Skeletal muscle satellite cell (primary cell): ENCODE measurements around the gene MTA3.
"Not testable (repeated sequence)": the region's sequence is repeated elsewhere in the genome, so short reads cannot be mapped to it uniquely, and the experiment has no call there.

Experiments used
- H3K27me3 ChIP-seq: 2 replicates; pipeline ENCODE4 v1.7.0; 2013; ENCODE audit warnings: low read length; ENCODE audit not compliant: control insufficient read depth, insufficient read depth
- H3K36me3 ChIP-seq: 2 replicates; pipeline ENCODE4 v1.7.0; 2013; ENCODE audit warnings: mild to moderate bottlenecking, control low read depth, low read length; ENCODE audit not compliant: insufficient read depth
- H3K4me1 ChIP-seq: 2 replicates; pipeline ENCODE4 v1.7.0; 2013; ENCODE audit warnings: low read length; ENCODE audit not compliant: control insufficient read depth, insufficient read depth
- H3K4me2 ChIP-seq: 2 replicates; pipeline ENCODE4 v1.7.0; 2013; ENCODE audit warnings: mild to moderate bottlenecking, low read length
- H3K4me3 ChIP-seq: 2 replicates; pipeline ENCODE4 v1.7.0; 2013; ENCODE audit warnings: low read length
- H3K9ac ChIP-seq: 2 replicates; pipeline ENCODE4 v1.7.0; 2013; ENCODE audit warnings: mild to moderate bottlenecking, low read depth, low read length, moderate library complexity
- H3K9me3 ChIP-seq: replicated peaks from 2 replicates; pipeline ENCODE4 v1.7.0; 2013; ENCODE audit warnings: mild to moderate bottlenecking, control low read depth, low read length

The MTA3 gene

DNA sequence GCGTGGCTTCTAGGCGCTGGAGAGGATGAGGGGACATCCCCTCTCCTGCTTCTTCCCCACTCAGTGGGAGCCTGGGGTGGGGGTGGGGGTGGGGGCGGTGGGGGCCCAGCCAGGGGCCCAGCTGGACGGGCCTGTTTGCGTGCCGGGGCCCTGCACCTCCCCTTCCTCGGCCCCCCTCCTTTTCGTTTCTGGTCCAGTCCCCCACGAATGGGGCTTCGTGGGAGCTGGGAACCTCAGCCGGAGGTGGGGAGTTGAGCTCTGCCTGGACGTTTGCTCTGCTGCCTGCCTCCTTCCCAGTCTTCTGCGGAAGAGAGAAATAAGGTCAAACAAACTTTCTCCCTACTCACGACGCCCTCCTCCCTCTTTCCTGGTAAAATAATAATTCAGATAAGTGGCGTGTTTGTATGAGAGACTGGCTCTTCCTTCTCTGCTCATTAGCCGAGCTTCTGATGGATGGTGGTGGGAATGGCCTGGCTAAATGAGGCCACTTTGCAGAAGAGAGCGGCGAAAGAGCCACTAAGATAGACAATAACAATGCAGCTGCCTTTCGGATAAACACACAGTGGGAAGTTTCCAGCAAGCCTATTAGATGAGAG is 782 bp downstream of the MTA3 start:
- H3K4me3 ChIP-seq: peak overlapping the region; percentile 90
- H3K9ac ChIP-seq: peak overlapping the region; percentile 57
- peak overlapping the region; percentile 82 for H3K4me2 ChIP-seq
- H3K9me3 ChIP-seq: no peaks in the 10 kb centered on the region
- H3K27me3 ChIP-seq: no peaks in the 10 kb centered on the region
- peaks cover 22% of the 10 kb centered on the region for H3K4me1 ChIP-seq
- H3K36me3 ChIP-seq: no peaks in the 10 kb centered on the region

DNA sequence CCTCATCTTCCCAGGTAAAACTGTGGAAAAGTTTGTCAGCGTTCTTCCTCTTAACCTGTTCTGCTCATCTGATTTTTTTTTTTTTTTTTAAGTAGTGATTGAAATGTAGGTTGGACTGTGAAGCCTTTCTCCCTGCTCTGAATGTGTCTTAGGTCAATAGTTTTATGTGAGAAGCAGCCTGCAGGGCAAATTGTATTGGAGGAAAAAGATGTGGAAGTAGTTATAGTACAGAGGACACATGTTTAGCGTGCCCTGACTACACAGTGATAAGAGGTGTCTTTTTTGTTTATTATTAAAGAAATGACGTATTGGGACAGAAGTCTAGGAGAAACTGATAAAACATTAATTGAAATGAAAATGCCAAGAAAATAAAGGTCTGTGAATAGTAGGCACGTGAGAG is 1.5 kb downstream of the MTA3 start:
- H3K9ac ChIP-seq: peak overlapping the region; percentile 57
- no peaks in the 10 kb centered on the region for H3K27me3 ChIP-seq
- H3K4me3 ChIP-seq: peak overlapping the region; percentile 90

DNA sequence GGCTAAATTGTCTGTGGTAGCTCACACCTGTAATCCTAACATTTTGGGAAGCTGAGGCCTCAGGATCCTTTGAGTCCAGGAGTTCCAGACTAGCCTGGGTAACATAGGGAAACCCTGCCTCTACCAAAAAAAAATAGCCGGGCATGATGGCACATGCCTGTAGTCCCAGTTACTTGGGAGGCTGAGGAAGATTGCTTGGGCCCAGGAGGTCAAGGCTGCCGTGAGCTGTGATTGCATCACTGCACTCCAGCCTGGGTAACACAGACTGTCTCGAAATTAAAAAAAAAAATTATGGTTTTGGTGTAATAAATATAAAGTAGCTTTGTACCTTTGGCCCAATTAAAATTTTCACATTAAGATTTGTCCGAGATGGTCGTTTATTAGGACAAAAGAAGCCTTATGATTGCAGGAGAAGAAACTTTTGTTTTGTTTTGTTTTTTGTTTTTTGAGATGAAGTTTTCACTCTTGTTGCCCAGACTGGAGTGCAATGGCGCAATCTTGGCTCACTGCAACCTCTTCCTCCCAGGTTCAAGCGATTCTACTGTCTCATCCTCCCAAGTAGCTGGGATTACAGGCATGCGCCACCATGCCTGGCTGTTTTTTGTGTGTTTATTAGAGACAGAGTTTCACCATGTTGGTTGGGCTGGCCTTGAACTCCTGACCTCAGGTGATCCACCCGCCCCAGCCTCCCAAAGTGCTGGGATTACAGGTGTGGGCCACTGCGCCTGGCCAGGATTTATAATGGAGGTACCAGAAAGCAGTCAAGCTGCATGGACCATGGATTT is 4.1 kb downstream of the MTA3 start:
- Histone ChIP-seq H3K4me1 (peaks cover 16% of the 10 kb centered on the region), H3K36me3 (peaks cover 12% of the 10 kb centered on the region), H3K27me3 (no peaks in the 10 kb centered on the region), H3K4me3 (no peak overlapping the region), H3K9me3 (no peaks in the 10 kb centered on the region), H3K9ac (no peak overlapping the region), H3K4me2 (no peak overlapping the region)

More for the DNA sequence above, 1.5 kb downstream of the MTA3 start:
- Histone ChIP-seq H3K4me1 (peaks cover 22% of the 10 kb centered on the region), H3K36me3 (no peaks in the 10 kb centered on the region), H3K4me2 (peak overlapping the region; percentile 82), H3K9me3 (no peaks in the 10 kb centered on the region)

DNA sequence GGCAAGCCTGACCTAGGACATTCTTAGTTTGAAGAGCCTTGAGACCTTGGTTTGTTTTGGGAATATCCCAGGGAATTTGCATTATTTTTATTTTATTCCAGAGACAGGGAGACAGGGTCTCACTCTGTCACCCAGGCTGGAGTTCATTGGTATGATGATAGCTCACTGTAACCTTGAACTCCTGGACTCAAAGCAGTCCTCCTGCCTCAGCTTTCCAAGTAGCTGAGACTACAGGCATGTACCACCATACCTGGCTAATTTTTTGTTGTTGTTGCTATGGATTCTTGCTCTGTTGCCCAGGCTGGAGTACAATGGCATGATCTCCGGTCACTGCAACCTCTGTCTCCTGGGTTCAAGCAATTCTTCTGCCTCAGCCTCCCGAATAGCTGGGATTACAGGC is 4.8 kb downstream of the MTA3 start:
- Histone ChIP-seq H3K9me3 (no peaks in the 10 kb centered on the region), H3K27me3 (no peaks in the 10 kb centered on the region), H3K4me2 (no peak overlapping the region), H3K4me3 (no peak overlapping the region), H3K9ac (no peak overlapping the region), H3K4me1 (peaks cover 9% of the 10 kb centered on the region), H3K36me3 (peaks cover 12% of the 10 kb centered on the region)

DNA sequence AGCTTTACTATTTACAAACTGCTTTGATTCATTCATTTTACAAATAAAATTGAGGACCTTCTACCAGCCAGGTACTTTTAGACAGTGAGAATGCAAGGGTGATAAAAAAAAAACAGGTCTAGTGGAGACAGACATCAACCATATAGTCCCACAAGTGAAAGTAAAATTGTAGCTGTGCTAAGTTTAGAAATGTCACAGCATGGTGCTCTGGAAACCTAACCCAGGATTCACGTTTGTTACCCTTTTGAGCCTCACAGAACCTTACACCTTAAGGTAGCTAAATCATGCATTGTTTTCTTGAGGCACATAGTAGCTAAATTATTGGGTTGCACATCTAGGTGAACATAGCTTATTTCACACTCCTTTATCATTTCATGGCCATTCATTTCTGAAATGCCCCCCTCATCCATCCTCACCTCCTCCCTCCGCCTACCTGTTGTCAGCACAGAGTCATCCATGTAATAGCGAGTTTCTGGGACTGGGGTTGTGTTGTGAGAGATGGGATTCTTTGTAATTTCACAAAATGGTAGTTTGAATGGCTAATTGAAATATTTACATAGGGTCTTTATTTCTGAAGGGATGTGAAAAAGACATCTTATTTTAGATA is 7.1 kb downstream of the MTA3 start:
- H3K4me1 ChIP-seq: no peaks in the 10 kb centered on the region
- peaks cover 25% of the 10 kb centered on the region for H3K36me3 ChIP-seq
- H3K9me3 ChIP-seq: no peaks in the 10 kb centered on the region
- H3K9ac ChIP-seq: no peak overlapping the region
- H3K27me3 ChIP-seq: no peaks in the 10 kb centered on the region
- no peak overlapping the region for H3K4me3 ChIP-seq
- H3K4me2 ChIP-seq: no peak overlapping the region

DNA sequence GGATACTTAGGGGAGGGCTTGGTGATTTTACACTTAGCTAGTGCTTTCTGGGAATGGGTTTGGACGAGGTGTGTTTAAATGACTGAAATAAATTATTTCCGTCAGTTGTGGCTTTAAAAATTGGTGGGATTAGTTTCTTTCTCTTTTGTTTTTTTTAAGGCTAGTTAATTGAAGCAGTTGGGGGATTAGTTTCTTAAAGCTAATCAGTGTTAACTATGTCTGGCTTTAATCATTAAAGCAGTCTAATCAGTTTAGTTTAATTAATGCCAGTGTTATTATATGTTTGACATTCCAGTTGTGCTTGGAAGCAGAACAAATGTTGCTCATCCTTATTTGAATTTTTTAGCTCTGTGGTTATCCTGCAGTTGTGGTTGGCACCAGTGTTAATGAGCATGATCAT is 10.2 kb downstream of the MTA3 start:
- H3K4me3 ChIP-seq: no peak overlapping the region
- H3K4me2 ChIP-seq: no peak overlapping the region
- H3K9me3 ChIP-seq: no peaks in the 10 kb centered on the region
- peaks cover 34% of the 10 kb centered on the region for H3K36me3 ChIP-seq
- no peak overlapping the region for H3K9ac ChIP-seq
- H3K27me3 ChIP-seq: no peaks in the 10 kb centered on the region
- no peaks in the 10 kb centered on the region for H3K4me1 ChIP-seq

DNA sequence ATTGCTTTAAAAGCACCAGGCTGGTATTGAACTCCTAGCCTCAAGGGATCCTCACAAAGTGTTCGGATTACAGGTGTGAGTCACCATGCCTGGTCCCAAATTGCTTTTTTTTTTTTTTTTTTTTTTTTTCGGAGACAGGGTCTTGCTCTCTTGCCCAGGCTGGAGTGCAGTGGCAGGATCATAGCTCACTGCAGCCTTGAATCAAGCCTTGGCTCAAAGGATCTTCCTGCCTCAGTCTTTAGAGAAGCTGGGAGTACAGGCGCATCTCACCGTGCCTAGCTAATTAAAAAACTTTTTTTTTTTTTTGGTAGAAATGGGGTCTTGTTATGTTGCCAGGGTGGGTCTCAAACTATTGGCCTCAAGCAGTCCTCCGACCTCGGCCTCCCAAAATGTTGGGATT is 12.8 kb downstream of the MTA3 start:
- peaks cover 27% of the 10 kb centered on the region for H3K36me3 ChIP-seq
- no peak overlapping the region for H3K4me3 ChIP-seq
- H3K4me1 ChIP-seq: no peaks in the 10 kb centered on the region
- no peaks in the 10 kb centered on the region for H3K9me3 ChIP-seq
- no peaks in the 10 kb centered on the region for H3K27me3 ChIP-seq
- no peak overlapping the region for H3K4me2 ChIP-seq
- no peak overlapping the region for H3K9ac ChIP-seq

DNA sequence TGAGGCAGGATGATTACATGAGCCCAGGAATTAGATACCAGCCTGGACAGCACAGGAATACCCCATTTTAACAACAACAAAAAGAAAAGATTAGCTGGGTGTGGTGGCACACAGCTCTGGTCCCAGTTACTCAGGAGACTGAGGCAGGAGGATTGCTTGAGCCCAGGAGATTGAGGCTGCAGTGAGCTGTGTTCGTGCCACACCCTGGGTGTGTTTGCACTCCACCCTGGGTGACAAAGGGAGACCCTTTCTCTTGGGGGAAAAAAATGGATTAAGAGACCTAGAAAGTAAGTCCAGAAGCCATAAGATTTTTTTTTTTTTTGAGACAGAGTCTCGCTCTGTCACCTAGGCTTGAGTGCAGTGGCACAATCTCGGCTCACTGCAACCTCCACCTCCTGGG is 16.2 kb downstream of the MTA3 start:
- not testable (repeated sequence) for H3K27me3 ChIP-seq

DNA sequence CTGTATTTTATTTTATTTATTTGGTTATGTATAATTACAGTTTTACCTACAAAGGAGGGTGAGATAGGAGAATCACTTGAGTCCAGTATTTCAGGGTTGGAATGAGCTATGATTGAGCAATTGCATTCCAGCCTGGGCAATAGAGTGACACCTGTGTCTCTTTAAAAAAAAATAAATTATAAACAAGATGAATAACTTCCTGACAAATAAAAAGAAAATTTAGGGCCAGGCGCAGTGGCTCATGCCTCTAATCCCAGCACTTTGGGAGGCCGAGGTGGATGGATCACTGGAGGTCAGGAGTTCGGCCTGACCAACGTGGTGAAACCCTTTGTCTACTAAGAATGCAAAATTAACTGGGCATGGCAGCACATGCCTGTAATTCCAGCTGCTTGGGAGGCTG is 17.3 kb downstream of the MTA3 start:
- H3K27me3 ChIP-seq: no peaks in the 10 kb centered on the region
- no peak overlapping the region for H3K4me3 ChIP-seq
- no peak overlapping the region for H3K9ac ChIP-seq
- H3K4me1 ChIP-seq: no peaks in the 10 kb centered on the region
- no peak overlapping the region for H3K4me2 ChIP-seq
- H3K9me3 ChIP-seq: no peaks in the 10 kb centered on the region
- H3K36me3 ChIP-seq: peaks cover 10% of the 10 kb centered on the region

More for the DNA sequence above, 16.2 kb downstream of the MTA3 start:
- peaks cover 15% of the 10 kb centered on the region for H3K36me3 ChIP-seq
- H3K9ac ChIP-seq, H3K4me2 ChIP-seq, H3K4me1 ChIP-seq, H3K9me3 ChIP-seq, H3K4me3 ChIP-seq: not testable (repeated sequence)

DNA sequence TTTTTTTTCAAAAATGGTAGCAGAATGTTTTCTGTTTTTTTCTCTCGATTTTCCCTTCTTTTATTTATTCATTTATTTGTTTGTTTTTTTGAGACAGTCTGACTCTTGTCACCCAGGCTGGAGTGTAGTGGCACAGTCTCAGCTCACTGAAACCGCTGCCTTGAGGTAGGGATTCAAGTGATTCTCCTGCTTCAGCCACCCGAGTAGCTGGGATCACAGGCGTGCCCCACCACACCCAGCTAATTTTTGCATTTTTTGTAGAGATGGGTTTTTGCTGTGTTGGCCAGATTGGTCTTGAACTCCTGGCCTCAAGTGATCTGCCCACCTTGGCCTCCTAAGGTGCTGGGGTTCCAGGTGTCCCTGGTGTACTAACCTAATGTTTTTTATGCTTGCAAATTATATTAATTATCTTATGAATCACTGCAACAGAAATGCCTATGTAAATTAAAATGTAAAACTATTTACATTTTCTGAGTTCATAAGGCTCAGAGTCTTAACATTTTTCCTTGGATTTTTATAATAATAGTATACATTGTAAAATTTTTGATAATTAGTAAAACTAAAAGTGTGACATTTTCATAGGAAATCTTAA is 19.2 kb downstream of the MTA3 start:
- no peaks in the 10 kb centered on the region for H3K9me3 ChIP-seq
- H3K9ac ChIP-seq: no peak overlapping the region
- H3K27me3 ChIP-seq: no peaks in the 10 kb centered on the region

DNA sequence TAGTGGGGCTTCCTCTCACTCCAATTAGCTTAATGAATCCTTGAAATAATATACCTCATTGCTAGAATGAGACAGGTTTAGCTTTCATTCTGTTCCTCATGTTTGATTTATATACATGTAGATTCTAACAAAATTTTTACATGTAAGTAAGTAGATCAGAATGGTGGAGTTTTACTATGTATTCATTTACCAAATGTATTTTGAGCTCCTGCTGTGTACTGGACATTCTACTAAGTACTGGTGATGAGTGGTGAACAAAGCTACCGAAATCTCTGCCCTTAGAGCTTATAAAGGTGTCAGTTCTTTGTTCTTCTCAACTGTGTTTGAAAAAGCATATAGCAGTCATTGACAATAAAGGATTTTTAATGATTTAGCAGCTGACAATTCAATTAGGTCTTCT is 19.7 kb downstream of the MTA3 start:
- Histone ChIP-seq H3K4me1 (no peaks in the 10 kb centered on the region), H3K9ac (no peak overlapping the region), H3K4me3 (no peak overlapping the region), H3K9me3 (no peaks in the 10 kb centered on the region), H3K36me3 (peaks cover 3% of the 10 kb centered on the region), H3K27me3 (no peaks in the 10 kb centered on the region), H3K4me2 (no peak overlapping the region)

More for the DNA sequence above, 19.2 kb downstream of the MTA3 start:
- H3K4me3 ChIP-seq: no peak overlapping the region
- H3K4me2 ChIP-seq: no peak overlapping the region
- H3K36me3 ChIP-seq: peaks cover 4% of the 10 kb centered on the region
- no peaks in the 10 kb centered on the region for H3K4me1 ChIP-seq
